ENCODE measurements around the gene HIF3A. TPM values are rescaled to one million over a fixed set of nuclear protein-coding genes. Genes with fewer than 3 reads are reported as not detected.

Gene HIF3A
- total and polyA plus RNA-seq, 2 of the 4 experiments (the other 2 are of a cell fraction) = 0.02 TPM; not detected in 1

- CTCF ChIA-PET = no interaction called here
- Histone ChIP-seq H2BK5ac (ENCODE audit: low read depth, low read length, poor library complexity, severe bottlenecking) (no peak overlapping the region), H2AK5ac (ENCODE audit: low read depth, low read length) (no peak overlapping the region), H4K91ac (ENCODE audit: insufficient read depth, low read depth, low read length) (no peak overlapping the region), H4K5ac (ENCODE audit: low read depth, low read length) (no peak overlapping the region), H3K4me2 (ENCODE audit: low read depth, low read length) (no peak overlapping the region), H3K9me3 (ENCODE audit: control insufficient read depth, insufficient read depth, low read length) (no peaks in the 10 kb centered on the region), H3K36me3 (ENCODE audit: control insufficient read depth, insufficient read depth, low read length) (peaks cover 22% of the 10 kb centered on the region), H3K79me1 (ENCODE audit: low read depth in 1 of 2, low read length in 2 of 2) (peaks cover 44 to 86% of the 10 kb centered on the region in 2 experiments), H2AK9ac (replicated peaks; ENCODE audit: low read depth, low read length, poor library complexity) (no peak overlapping the region), H2AFZ (replicated peaks; ENCODE audit: low read length, poor library complexity) (peak overlapping the region; percentile 67), H3K4me1 (ENCODE audit: control insufficient read depth, insufficient read depth, low read length) (peaks cover 27% of the 10 kb centered on the region), H4K20me1 (ENCODE audit: insufficient read depth, low read length) (peaks cover 32% of the 10 kb centered on the region), H3K23ac (ENCODE audit: low read depth, low read length) (no peak overlapping the region), H3K9me1 (ENCODE audit: insufficient read depth, low read length) (peaks cover 41% of the 10 kb centered on the region), H3K56ac (ENCODE audit: extremely low read depth, insufficient read depth, low read length) (no peak overlapping the region), H3K27ac (ENCODE audit: insufficient read depth, low read length) (no peak overlapping the region), H2BK20ac (ENCODE audit: low read depth, low read length) (peak overlapping the region; percentile 60), H2BK15ac (ENCODE audit: low read depth, low read length) (no peak overlapping the region), H4K8ac (ENCODE audit: low read depth in 2 of 2, low read length in 2 of 2) (no peak overlapping the region), H3K18ac (ENCODE audit: low read depth, low read length) (no peak overlapping the region), H2BK120ac (ENCODE audit: low read depth, low read length) (no peak overlapping the region), H3K27me3 (ENCODE audit: control insufficient read depth, insufficient read depth, low read length) (no peaks in the 10 kb centered on the region), H3K9ac (ENCODE audit: low read depth, low read length) (no peak overlapping the region), H3K14ac (replicated peaks; ENCODE audit: low read depth, low read length) (no peak overlapping the region), H3K4ac (ENCODE audit: low read depth, low read length) (peak overlapping the region; percentile 49; the same call in 1 of the 2 replicates), H3K4me3 (ENCODE audit: insufficient read depth, low read depth, low read length) (no peak overlapping the region)
- POLR2A ChIA-PET (ENCODE audit: unreplicated experiment) = no interaction called here
- ATAC-seq (ENCODE audit: low read depth) (no peak), DNase-seq (no peak)
- in situ Hi-C loops (cut with MboI; ENCODE audit: low sequenced_read_pairs) (no loop called here), dilution Hi-C loops (cut with HindIII; ENCODE audit: low sequenced_read_pairs, unreplicated experiment) (no loop called here), intact Hi-C loops (cut with micrococcal nuclease) (no loop called here)
- TF ChIP-seq BHLHE40 (IDR thresholded peaks at IDR 0.05; ENCODE audit: low read depth, low read length) (no peak), MXI1 (IDR thresholded peaks at IDR 0.05; ENCODE audit: borderline replicate concordance, low read depth, low read length) (no peak), CEBPB (IDR thresholded peaks at IDR 0.05; ENCODE audit: low read depth, low read length) (no peak), CTCF (conservative IDR thresholded peaks at IDR 0.05; ENCODE audit: low read depth, low read length) (no peak), FOS (IDR thresholded peaks at IDR 0.05; ENCODE audit: low read depth, low read length) (no peak), CHD1 (IDR thresholded peaks at IDR 0.05; ENCODE audit: low read depth, low read length) (no peak), USF2 (IDR thresholded peaks at IDR 0.05; ENCODE audit: low read depth, low read length) (no peak), RFX5 (IDR thresholded peaks at IDR 0.05; ENCODE audit: low read depth, low read length) (no peak), RCOR1 (IDR thresholded peaks at IDR 0.05; ENCODE audit: insufficient replicate concordance, low read length) (no peak), ELK1 (IDR thresholded peaks at IDR 0.05; ENCODE audit: borderline replicate concordance, low read depth, low read length) (no peak)
- BruUV-seq (replicated peaks) = no TSS peak
- 87% methylated on average over 12 of the region's 21 CpGs; no CpG with 5 or more reads in 1 of the 2 experiments for WGBS, 2 experiments (ENCODE audit: extremely low coverage in 2 of 2, insufficient read length in 1 of 2)
Observed at GRCh38 chr19:46374536-46375475, 78.0 kb downstream of the HIF3A start.
